Measurements from ENCODE around the gene PARP11. TPM values are rescaled to one million over a fixed set of nuclear protein-coding genes. Genes with fewer than 3 reads are reported as not detected.

Gene PARP11
- total RNA-seq = 6.8 TPM
- long read RNA-seq, full-length matches to known transcripts = 1 of 6 reads
- long read RNA-seq, partial matches to known transcripts = 0 of 6 reads
- long read RNA-seq, other reads (novel, unspliced or antisense) = 5 of 6 reads

- DNase-seq (ENCODE audit: low spot score) = peak; percentile 99
- intact Hi-C loops (cut with DNase I) = no loop called here
Observed at GRCh38 chr12:3872800-3873636, at the start of gene PARP11. Gene PARP11, minus strand, starts transcription at chr12:3873399. Its CDS starts 170 bp downstream, at chr12:3873229.

- DNase-seq (ENCODE audit: low spot score) = no peak
- intact Hi-C loops (cut with DNase I) = no loop called here
Observed at GRCh38 chr12:3922033-3922432, 48.8 kb upstream of the PARP11 start.

- DNase-seq (ENCODE audit: low spot score) = no peak
- intact Hi-C loops (cut with DNase I) = no loop called here
Observed at GRCh38 chr12:3921526-3921925, 48.3 kb upstream of the PARP11 start.

- intact Hi-C loops (cut with DNase I) = no loop called here
- no peak for DNase-seq (ENCODE audit: low spot score)
Observed at GRCh38 chr12:3921151-3921471, 47.9 kb upstream of the PARP11 start.

GRCh38 chr12:3920351-3921150 is 47.4 kb upstream of the PARP11 start:
- intact Hi-C loops (cut with DNase I) = no loop called here

GRCh38 chr12:3913278-3913677 is 40.1 kb upstream of the PARP11 start:
- intact Hi-C loops (cut with DNase I) = no loop called here

More at GRCh38 chr12:3920351-3921150, 47.4 kb upstream of the PARP11 start:
- no peak for DNase-seq (ENCODE audit: low spot score)

GRCh38 chr12:3912863-3913262 is 39.7 kb upstream of the PARP11 start:
- no peak for DNase-seq (ENCODE audit: low spot score)
- intact Hi-C loops (cut with DNase I) = no loop called here

More at GRCh38 chr12:3913278-3913677, 40.1 kb upstream of the PARP11 start:
- no peak for DNase-seq (ENCODE audit: low spot score)

GRCh38 chr12:3911409-3911808 is 38.2 kb upstream of the PARP11 start:
- DNase-seq (ENCODE audit: low spot score) = no peak
- intact Hi-C loops (cut with DNase I) = no loop called here

- no peak for DNase-seq (ENCODE audit: low spot score)
- intact Hi-C loops (cut with DNase I) = no loop called here
Observed at GRCh38 chr12:3905664-3906063, 32.5 kb upstream of the PARP11 start.

- DNase-seq (ENCODE audit: low spot score) = no peak
- intact Hi-C loops (cut with DNase I) = no loop called here
Observed at GRCh38 chr12:3904999-3905398, 31.8 kb upstream of the PARP11 start.

- DNase-seq (ENCODE audit: low spot score) = no peak
- intact Hi-C loops (cut with DNase I) = no loop called here
Observed at GRCh38 chr12:3902921-3903320, 29.7 kb upstream of the PARP11 start.

- intact Hi-C loops (cut with DNase I) = no loop called here
Observed at GRCh38 chr12:3901116-3901515, 27.9 kb upstream of the PARP11 start.

GRCh38 chr12:3898756-3899155 is 25.6 kb upstream of the PARP11 start:
- intact Hi-C loops (cut with DNase I) = no loop called here
- DNase-seq (ENCODE audit: low spot score) = no peak

More at GRCh38 chr12:3901116-3901515, 27.9 kb upstream of the PARP11 start:
- no peak for DNase-seq (ENCODE audit: low spot score)

- no peak for DNase-seq (ENCODE audit: low spot score)
- intact Hi-C loops (cut with DNase I) = no loop called here
Observed at GRCh38 chr12:3897371-3897971, 24.3 kb upstream of the PARP11 start.

GRCh38 chr12:3896801-3897351 is 23.7 kb upstream of the PARP11 start:
- DNase-seq (ENCODE audit: low spot score) = no peak
- intact Hi-C loops (cut with DNase I) = no loop called here

GRCh38 chr12:3896356-3896755 is 23.2 kb upstream of the PARP11 start:
- no peak for DNase-seq (ENCODE audit: low spot score)
- intact Hi-C loops (cut with DNase I) = no loop called here

- DNase-seq (ENCODE audit: low spot score) = no peak
- intact Hi-C loops (cut with DNase I) = no loop called here
Observed at GRCh38 chr12:3892631-3893030, 19.4 kb upstream of the PARP11 start.

GRCh38 chr12:3891201-3891600 is 18.0 kb upstream of the PARP11 start:
- intact Hi-C loops (cut with DNase I) = no loop called here
- DNase-seq (ENCODE audit: low spot score) = no peak

GRCh38 chr12:3888659-3889058 is 15.5 kb upstream of the PARP11 start:
- DNase-seq (ENCODE audit: low spot score) = no peak
- intact Hi-C loops (cut with DNase I) = loop anchor here (5.0 to 10.0 kb wide), 2 partner anchors 149 to 636 kb away; no protein-coding TSS in a partner anchor
